Lung (tissue), 12 donors: ENCODE data around the gene ST6GALNAC2. TPM values are rescaled to one million over a fixed set of nuclear protein-coding genes. Genes with fewer than 3 reads are reported as not detected.

ENCODE experiments used
- ATAC-seq: fragments of 200-7000 bp; cut with Tn5 transposase; one replicate; pipeline ENCODE4 v1.9.1; 2020; ENCODE audit warnings: moderate number of reproducible peaks; ENCODE audit not compliant: insufficient read depth, low FRiP score
- DNase-seq, 3 donors: peaks; one replicate each; pipeline ENCODE4 v3.0.0-alpha.2; 2013 to 2017
- H3K27ac ChIP-seq, 2 donors: one replicate each; pipeline ENCODE4 v1.5.1; 2013; ENCODE audit warnings: mild to moderate bottlenecking in 2 of 2, moderate library complexity in 2 of 2, control low read depth in 1 of 2, inconsistent platforms in 1 of 2, low read depth in 1 of 2, low read length in 1 of 2
- H3K27me3 ChIP-seq, 3 donors: one replicate each; pipeline ENCODE4 v1.5.1; 2013; ENCODE audit warnings: low read length in 2 of 3; ENCODE audit not compliant: control insufficient read depth in 3 of 3, insufficient read depth in 3 of 3
- H3K36me3 ChIP-seq, 4 donors: one replicate each; pipeline ENCODE4 v1.5.1; 2013; ENCODE audit warnings: low read length in 4 of 4, mild to moderate bottlenecking in 1 of 4, moderate library complexity in 1 of 4; ENCODE audit not compliant: control insufficient read depth in 4 of 4, insufficient read depth in 4 of 4
- H3K4me1 ChIP-seq, 5 donors: one replicate each; pipeline ENCODE4 v1.5.1; 2013; ENCODE audit warnings: low read length in 5 of 5, mild to moderate bottlenecking in 2 of 5, moderate library complexity in 1 of 5; ENCODE audit not compliant: control insufficient read depth in 5 of 5, insufficient read depth in 5 of 5
- H3K4me3 ChIP-seq: one replicate; pipeline ENCODE4 v1.5.1; 2013; ENCODE audit warnings: mild to moderate bottlenecking, control low read depth, moderate library complexity
- H3K9ac ChIP-seq, 2 donors: one replicate each; pipeline ENCODE4 v1.5.1; 2013; ENCODE audit warnings: low read length in 2 of 2, control low read depth in 1 of 2; ENCODE audit not compliant: insufficient read depth in 1 of 2
- H3K9me3 ChIP-seq, 4 donors: one replicate each; pipeline ENCODE4 v1.5.1; 2013; ENCODE audit warnings: low read length in 3 of 4, mild to moderate bottlenecking in 1 of 4, moderate library complexity in 1 of 4; ENCODE audit not compliant: control insufficient read depth in 4 of 4, insufficient read depth in 3 of 4
- CTCF ChIP-seq: IDR thresholded peaks from 2 replicates; pipeline ENCODE4 v1.5.1; 2012; ENCODE audit warnings: mild to moderate bottlenecking; ENCODE audit errors: control extremely low read depth, extremely low read depth
- WGBS, 2 donors: extraction: QIAGEN DNeasy Blood & Tissue Kit; methylation state at CpG; one replicate each; pipeline ENCODE4 v1.1.7; 2013; 5-methylcytosine and 5-hydroxymethylcytosine counted together
- polyA plus RNA-seq, 2 donors: library from polyadenylated mRNA; stranded (reverse); fragments of 200-250 nt; gene quantifications; one replicate each; pipeline ENCODE4 v1.2.1, GENCODE V29; 2013
- total RNA-seq, 2 donors: library from RNA; depleted of rRNA in 1 of 2; stranded (reverse); fragments of >200 nt in 1 of 2; gene quantifications; one replicate each; pipeline ENCODE4 v1.2.1, GENCODE V29; 2014 to 2021
- donor health status: control.
- donor health status: control.
- donor health status: Bipolar disorder and iron deficiency.
- donor health status: healthy.
- donor health status: DM: yes; HTN: yes; CAD: no.

Gene ST6GALNAC2
- total and polyA plus RNA-seq, 4 donors = 12.1 to 38.0 (median 18.1) TPM

- H3K36me3 ChIP-seq = peaks cover 0 to 4% (median 0%) of the 10 kb centered on the region in 4 donors
- no peaks in the 10 kb centered on the region for H3K27me3 ChIP-seq
- H3K27ac ChIP-seq = peak overlapping the region; percentile 94 to 96
- ATAC-seq (peak; percentile 7), DNase-seq (no peak)
- H3K4me3 ChIP-seq = no peak overlapping the region
- H3K4me1 ChIP-seq = peaks cover 0 to 53% (median 29%) of the 10 kb centered on the region in 5 donors
- no peak for TF ChIP-seq CTCF
- no peak overlapping the region for H3K9ac ChIP-seq
- H3K9me3 ChIP-seq = no peaks in the 10 kb centered on the region
- 47 to 72% methylated on average over 23 of the region's 23 CpGs for WGBS, 2 donors
These were observed 55.5 kb downstream of the ST6GALNAC2 start for GRCh38 chr17:76530095-76530723.

DNA sequence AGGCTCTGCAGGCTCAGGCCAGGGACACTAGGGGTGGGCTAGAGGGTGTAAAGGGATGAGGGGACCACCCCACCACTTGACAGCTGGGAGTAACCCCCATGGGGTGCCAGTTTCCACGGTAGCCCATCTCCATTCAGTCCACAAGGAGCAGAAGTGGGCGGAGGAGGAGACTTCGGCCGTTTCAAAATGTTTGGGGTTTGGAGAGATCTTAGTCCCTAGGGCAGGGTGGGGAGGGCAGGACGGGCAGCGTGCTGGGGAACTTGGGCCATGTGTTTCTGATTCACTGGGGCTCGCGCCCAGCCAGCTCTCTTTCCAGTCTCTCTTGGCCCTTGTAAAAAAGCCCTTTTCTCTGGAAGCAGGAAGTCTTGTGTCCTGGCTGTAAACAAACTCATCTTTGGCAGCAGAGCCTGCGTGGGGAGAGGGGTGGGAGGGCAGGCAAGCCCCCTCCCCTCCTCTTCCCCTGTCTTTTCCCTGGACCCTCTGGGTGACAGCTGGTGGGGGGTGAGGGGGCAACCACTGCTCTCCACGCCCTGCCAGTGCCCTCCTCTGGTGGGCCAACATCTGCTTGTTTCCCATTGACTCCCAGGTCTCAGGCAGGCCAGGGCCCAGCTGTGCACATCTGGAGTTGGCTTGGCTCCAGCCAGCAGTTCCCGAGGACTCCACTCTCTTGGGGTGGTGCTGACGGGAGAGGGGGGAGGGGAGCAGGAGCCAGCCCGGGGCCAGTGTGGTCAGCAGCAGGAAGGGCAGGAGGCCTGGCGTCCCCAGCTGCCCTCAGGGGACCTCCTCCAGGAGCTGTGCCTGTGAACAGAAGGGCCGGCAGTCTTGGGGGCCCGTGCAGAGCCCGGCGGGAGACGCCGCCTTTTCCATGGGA, 56.2 kb downstream of the ST6GALNAC2 start:
- Histone ChIP-seq H3K36me3 (peaks cover 0 to 4% (median 0%) of the 10 kb centered on the region in 4 donors), H3K27me3 (no peaks in the 10 kb centered on the region), H3K9ac (no peak overlapping the region), H3K27ac (peak overlapping the region; percentile 94 to 96), H3K4me3 (no peak overlapping the region), H3K9me3 (no peaks in the 10 kb centered on the region), H3K4me1 (peaks cover 0 to 56% (median 30%) of the 10 kb centered on the region in 5 donors)
- ATAC-seq (peak; percentile 70), DNase-seq (peak; percentile 98 to 99 (median 99))
- 29 to 47% methylated on average over 20 of the region's 20 CpGs for WGBS, 2 donors
- no peak for TF ChIP-seq CTCF

DNA sequence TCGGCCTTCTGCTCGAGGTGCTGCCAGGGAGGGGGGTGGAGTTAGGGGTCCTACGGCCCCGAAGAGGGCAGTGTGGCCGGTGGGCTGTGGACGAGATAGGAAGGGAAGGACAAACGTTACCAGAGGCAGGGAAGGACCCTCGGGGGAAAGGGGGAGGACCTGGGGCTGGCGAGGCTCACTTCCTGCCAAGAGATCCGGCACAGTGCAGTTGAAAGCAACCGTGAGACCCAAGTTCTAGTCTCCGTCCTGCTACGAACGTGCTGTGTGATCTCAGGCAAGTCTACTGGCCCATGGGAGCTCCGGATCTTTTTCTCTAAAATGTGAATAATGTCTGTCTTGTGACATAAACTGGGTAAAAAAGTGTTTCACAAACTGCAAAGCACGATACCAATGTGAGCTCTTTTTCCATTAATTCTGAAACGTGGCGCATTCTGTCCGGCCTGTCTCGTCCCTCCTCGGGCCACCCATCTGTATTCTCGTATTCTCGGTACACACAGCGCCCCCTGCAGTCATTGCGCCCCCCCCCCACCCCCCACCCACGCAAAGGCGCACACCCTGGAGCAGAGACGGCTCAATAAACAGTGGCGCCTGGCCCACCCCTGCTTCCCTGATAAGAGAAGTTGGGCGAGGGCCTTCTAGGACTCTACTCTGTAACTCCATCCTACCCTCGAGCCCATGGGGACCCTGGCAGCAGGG, 57.0 kb downstream of the ST6GALNAC2 start:
- 53 to 60% methylated on average over 31 of the region's 31 CpGs for WGBS, 2 donors
- H3K4me1 ChIP-seq = peaks cover 0 to 58% (median 30%) of the 10 kb centered on the region in 5 donors
- DNase-seq = peak in 2 of 3 donors; percentile 69 to 77

More for the DNA sequence above, 57.0 kb downstream of the ST6GALNAC2 start:
- Histone ChIP-seq H3K27me3 (no peaks in the 10 kb centered on the region), H3K9me3 (no peaks in the 10 kb centered on the region), H3K4me3 (no peak overlapping the region), H3K27ac (peak overlapping the region; percentile 94 to 96), H3K36me3 (peaks cover 0 to 4% (median 0%) of the 10 kb centered on the region in 4 donors), H3K9ac (no peak overlapping the region)
- ATAC-seq = no peak
- no peak for TF ChIP-seq CTCF
